LNCaP clone FGC (cell line): ENCODE results near the gene FXYD6.
"Not testable (repeated sequence)": the region's sequence is repeated elsewhere in the genome, so short reads cannot be mapped to it uniquely, and the experiment has no call there.

Experiments used
- DNase-seq: peaks from one replicate; pipeline ENCODE4 v3.0.0-alpha.2; 2011; ENCODE audit warnings: low read depth
- H3K4me3 ChIP-seq: 2 replicates; pipeline ENCODE4 v1.5.1; 2011; ENCODE audit warnings: mild to moderate bottlenecking, low read depth, low read length, control low read depth
- CTCF ChIP-seq: IDR thresholded peaks from 2 replicates; pipeline ENCODE4 v1.5.1; 2012; ENCODE audit warnings: mild to moderate bottlenecking; ENCODE audit not compliant: control insufficient read depth, insufficient read depth; ENCODE audit errors: extremely low read depth

The FXYD6 gene

GRCh38 chr11:117816846-117817367, 59.6 kb downstream of the FXYD6 start:
- DNase-seq: no peak
- no peak for TF ChIP-seq CTCF
- no peak overlapping the region for H3K4me3 ChIP-seq

GRCh38 chr11:117816151-117816741, 60.2 kb downstream of the FXYD6 start:
- no peak for TF ChIP-seq CTCF
- H3K4me3 ChIP-seq: no peak overlapping the region
- no peak for DNase-seq

GRCh38 chr11:117815262-117815803, 61.1 kb downstream of the FXYD6 start:
- H3K4me3 ChIP-seq: no peak overlapping the region
- no peak for DNase-seq
- TF ChIP-seq CTCF: no peak

- no peak overlapping the region for H3K4me3 ChIP-seq
- no peak for TF ChIP-seq CTCF
- DNase-seq: no peak
These were observed 61.6 kb downstream of the FXYD6 start for GRCh38 chr11:117814766-117815261.

- no peak overlapping the region for H3K4me3 ChIP-seq
- no peak for TF ChIP-seq CTCF
- no peak for DNase-seq
These were observed 62.2 kb downstream of the FXYD6 start for GRCh38 chr11:117814204-117814765.

- not testable (repeated sequence) for DNase-seq, H3K4me3 ChIP-seq
These were observed 66.4 kb downstream of the FXYD6 start for GRCh38 chr11:117810056-117810451.

- peak; percentile 95 for TF ChIP-seq CTCF
- no peak overlapping the region for H3K4me3 ChIP-seq
- no peak for DNase-seq
These were observed 67.0 kb downstream of the FXYD6 start for GRCh38 chr11:117809236-117810055.
